HepG2 (cell line): ENCODE data around the gene DCTN2. TPM values are rescaled to one million over a fixed set of nuclear protein-coding genes. Genes with fewer than 3 reads are reported as not detected.

ENCODE experiments used
- CREB1 ChIP-seq, 2 experiments: fragments of 450-650 bp in 1 of 2; IDR thresholded peaks; 2 replicates each; pipeline ENCODE4 v1.6.1; 2016 to 2017; ENCODE audit warnings: control low read depth in 1 of 2, mild to moderate bottlenecking in 1 of 2, missing compliant biosample characterization in 1 of 2, missing genetic modification characterization in 1 of 2
- ELK4 ChIP-seq: sonication (generic); formaldehyde crosslinking; IDR thresholded peaks from 2 replicates; pipeline ENCODE4 v1.9.0; 2021; ENCODE audit warnings: missing genetic modification reagents, borderline replicate concordance
- EP300 ChIP-seq, 3 experiments: sonication (generic) in 1 of 3; formaldehyde crosslinking in 1 of 3; IDR thresholded peaks; 2 replicates each; pipeline versions ENCODE4 v1.5.1 to v1.6.1; 2011 to 2020; ENCODE audit warnings: low read depth in 2 of 3, low read length in 2 of 3, borderline replicate concordance in 1 of 3, improper control_type of control experiment in 1 of 3, mild to moderate bottlenecking in 1 of 3, missing genetic modification reagents in 1 of 3, moderate library complexity in 1 of 3
- FOXA3 ChIP-seq: IDR thresholded peaks from 2 replicates; pipeline ENCODE4 v1.6.1; 2016; ENCODE audit warnings: missing genetic modification reagents, missing compliant biosample characterization
- GLMP ChIP-seq: sonication (generic); formaldehyde crosslinking; IDR thresholded peaks from 2 replicates; pipeline ENCODE4 v1.9.0; 2021; ENCODE audit warnings: missing genetic modification reagents, mild to moderate bottlenecking, borderline replicate concordance
- NR2C2 ChIP-seq: sonication (generic); formaldehyde crosslinking; IDR thresholded peaks from 2 replicates; pipeline ENCODE4 v1.4.0; 2020; ENCODE audit warnings: missing genetic modification reagents, mild to moderate bottlenecking, moderate library complexity, borderline replicate concordance
- RFX5 ChIP-seq: IDR thresholded peaks from 2 replicates; pipeline ENCODE4 v1.6.1; 2011; ENCODE audit warnings: low read depth, low read length, improper control_type of control experiment
- SRY ChIP-seq: sonication (generic); formaldehyde crosslinking; IDR thresholded peaks from 2 replicates; pipeline ENCODE4 v1.8.0; 2022; ENCODE audit warnings: mild to moderate bottlenecking, missing genetic modification reagents
- THYN1 ChIP-seq: sonication (generic); formaldehyde crosslinking; IDR thresholded peaks from 2 replicates; pipeline ENCODE4 v1.8.1; 2023; ENCODE audit warnings: low read depth, mild to moderate bottlenecking, moderate library complexity, missing genetic modification reagents, borderline replicate concordance
- ZBED4 ChIP-seq: sonication (generic); formaldehyde crosslinking; IDR thresholded peaks from 2 replicates; pipeline ENCODE4 v1.4.0; 2020; ENCODE audit warnings: missing genetic modification reagents, borderline replicate concordance
- ZNF253 ChIP-seq: sonication (generic); formaldehyde crosslinking; IDR thresholded peaks from 2 replicates; pipeline ENCODE4 v1.8.0; 2022; ENCODE audit warnings: mild to moderate bottlenecking, missing genetic modification reagents, borderline replicate concordance
- ZNF30 ChIP-seq: sonication (generic); formaldehyde crosslinking; IDR thresholded peaks from 2 replicates; pipeline ENCODE4 v1.5.0; 2020; ENCODE audit warnings: mild to moderate bottlenecking, missing genetic modification reagents
- ZNF326 ChIP-seq: sonication (generic); formaldehyde crosslinking; IDR thresholded peaks from 2 replicates; pipeline ENCODE4 v1.4.0; 2020; ENCODE audit warnings: missing genetic modification reagents, borderline replicate concordance
- ZNF570 ChIP-seq: sonication (generic); formaldehyde crosslinking; IDR thresholded peaks from 2 replicates; pipeline ENCODE4 v1.4.0; 2020; ENCODE audit warnings: mild to moderate bottlenecking, missing genetic modification reagents, borderline replicate concordance
- polyA plus RNA-seq, 8 experiments: library from polyadenylated mRNA; depleted of rRNA in 3 of 8; stranded (reverse) in 7 of 8; unstranded in 1 of 8; fragments of >200 nt; fragmentation: Illumina TruSeq in 4 of 8; extraction: Trizol in 4 of 8; gene quantifications; 2 replicates each; pipeline versions ENCODE4 v1.2.1 to v1.2.3, GENCODE V29; 2011 to 2016; ENCODE audit warnings: low read depth in 4 of 8, missing spikeins in 1 of 8, mixed read lengths in 1 of 8; ENCODE audit not compliant: insufficient read depth in 1 of 8
- total RNA-seq, 5 experiments: library from RNA; depleted of rRNA; stranded (reverse); fragments of >200 nt; fragmentation: Illumina TruSeq; extraction: Trizol; gene quantifications; 2 replicates each; pipeline ENCODE4 v1.2.3, GENCODE V29; 2016; ENCODE audit warnings: low read depth in 1 of 5
- TF ChIP-seq, protein P1 (sequence below): sonication (generic); formaldehyde crosslinking; IDR thresholded peaks from 2 replicates; pipeline ENCODE4 v1.4.0; 2020; ENCODE audit warnings: mild to moderate bottlenecking, missing genetic modification reagents
- TF ChIP-seq, protein P2 (sequence below): sonication (generic); formaldehyde crosslinking; IDR thresholded peaks from 2 replicates; pipeline ENCODE4 v1.4.0; 2020; ENCODE audit warnings: missing genetic modification reagents
- TF ChIP-seq, protein P3 (sequence below): sonication (generic); formaldehyde crosslinking; IDR thresholded peaks from 2 replicates; pipeline ENCODE4 v1.5.1; 2020; ENCODE audit warnings: mild to moderate bottlenecking, missing genetic modification reagents, moderate library complexity

The DCTN2 gene
- total and polyA plus RNA-seq, 2 of the 13 experiments (the other 11 are each of a cell fraction or from before 2014, with no cell fraction given), result 72.0 to 77.4 TPM

DNA sequence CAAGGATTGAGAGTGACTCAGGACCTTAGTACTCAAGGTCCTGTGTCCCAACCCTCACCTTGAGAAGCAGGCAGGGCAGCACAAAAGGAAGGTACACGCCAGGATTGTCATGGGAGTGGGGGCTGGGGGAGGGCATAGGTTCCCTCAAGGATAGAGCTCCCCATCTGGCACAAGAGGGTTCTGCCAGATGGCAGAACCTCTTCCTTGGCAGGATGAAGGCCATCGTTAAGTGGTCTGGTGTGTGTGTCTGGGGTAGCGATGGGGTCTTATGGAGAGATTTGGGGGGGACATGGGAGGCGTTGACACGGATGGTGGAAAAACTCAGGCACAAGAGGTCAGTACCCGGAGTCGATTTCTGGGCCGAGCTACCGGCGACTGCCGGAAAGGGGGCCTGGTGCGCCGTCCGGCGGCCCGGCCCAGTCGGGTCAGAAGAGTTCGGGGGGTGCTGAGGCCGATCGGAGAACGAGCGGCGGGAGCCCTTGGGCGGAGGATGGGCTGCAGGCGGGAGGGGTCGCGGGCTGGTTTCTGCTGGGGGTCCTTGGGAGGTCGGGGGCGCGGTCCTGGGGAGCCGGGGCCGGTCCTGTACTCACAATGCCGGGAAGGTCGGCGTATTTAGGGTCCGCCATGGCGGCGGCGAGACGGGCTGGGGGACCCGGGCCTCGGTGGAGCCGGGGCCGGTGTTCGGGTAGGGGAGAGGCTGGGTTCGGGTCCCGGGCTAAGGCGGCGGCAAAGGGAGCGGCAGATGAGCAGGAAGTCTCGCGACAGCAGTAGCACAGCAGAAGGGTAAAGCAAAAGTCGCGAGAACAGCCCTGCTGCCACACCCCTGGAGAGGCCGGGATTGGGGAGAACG, at the start of gene DCTN2 (continued):
- no peak for TF ChIP-seq CREB1 (IDR thresholded peaks at IDR 0.05)
- TF ChIP-seq CREB1 (CRISPR knock-in tag; IDR thresholded peaks at IDR 0.05), result no peak
- no peak for TF ChIP-seq ZNF570 (CRISPR knock-in tag)
- no peak for TF ChIP-seq EP300 (IDR thresholded peaks at IDR 0.05; ENCODE audit: low read depth in 2 of 2, low read length in 2 of 2)
- TF ChIP-seq EP300 (CRISPR knock-in tag; IDR thresholded peaks at IDR 0.05; ENCODE audit: borderline replicate concordance), result no peak
- TF ChIP-seq, protein P1, sequence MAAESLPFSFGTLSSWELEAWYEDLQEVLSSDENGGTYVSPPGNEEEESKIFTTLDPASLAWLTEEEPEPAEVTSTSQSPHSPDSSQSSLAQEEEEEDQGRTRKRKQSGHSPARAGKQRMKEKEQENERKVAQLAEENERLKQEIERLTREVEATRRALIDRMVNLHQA (CRISPR knock-in tag), result no peak
- no peak for TF ChIP-seq ZNF30 (CRISPR knock-in tag)
- peak; percentile 43 for TF ChIP-seq NR2C2
- no peak for TF ChIP-seq ELK4 (CRISPR knock-in tag)
- TF ChIP-seq RFX5, result no peak
- TF ChIP-seq, protein P2, sequence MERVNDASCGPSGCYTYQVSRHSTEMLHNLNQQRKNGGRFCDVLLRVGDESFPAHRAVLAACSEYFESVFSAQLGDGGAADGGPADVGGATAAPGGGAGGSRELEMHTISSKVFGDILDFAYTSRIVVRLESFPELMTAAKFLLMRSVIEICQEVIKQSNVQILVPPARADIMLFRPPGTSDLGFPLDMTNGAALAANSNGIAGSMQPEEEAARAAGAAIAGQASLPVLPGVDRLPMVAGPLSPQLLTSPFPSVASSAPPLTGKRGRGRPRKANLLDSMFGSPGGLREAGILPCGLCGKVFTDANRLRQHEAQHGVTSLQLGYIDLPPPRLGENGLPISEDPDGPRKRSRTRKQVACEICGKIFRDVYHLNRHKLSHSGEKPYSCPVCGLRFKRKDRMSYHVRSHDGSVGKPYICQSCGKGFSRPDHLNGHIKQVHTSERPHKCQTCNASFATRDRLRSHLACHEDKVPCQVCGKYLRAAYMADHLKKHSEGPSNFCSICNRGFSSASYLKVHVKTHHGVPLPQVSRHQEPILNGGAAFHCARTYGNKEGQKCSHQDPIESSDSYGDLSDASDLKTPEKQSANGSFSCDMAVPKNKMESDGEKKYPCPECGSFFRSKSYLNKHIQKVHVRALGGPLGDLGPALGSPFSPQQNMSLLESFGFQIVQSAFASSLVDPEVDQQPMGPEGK, result no peak
- TF ChIP-seq ZBED4, result peak; percentile 31; the same call in 1 of the 2 replicates
- no peak for TF ChIP-seq ZNF326 (CRISPR knock-in tag)
- TF ChIP-seq GLMP (CRISPR knock-in tag), result no peak
- TF ChIP-seq ZNF253 (CRISPR knock-in tag), result no peak
- 0 out of 2 replicates have a peak, but pooled peaks have one; percentile 40 for TF ChIP-seq FOXA3 (CRISPR knock-in tag)
- TF ChIP-seq, protein P3, sequence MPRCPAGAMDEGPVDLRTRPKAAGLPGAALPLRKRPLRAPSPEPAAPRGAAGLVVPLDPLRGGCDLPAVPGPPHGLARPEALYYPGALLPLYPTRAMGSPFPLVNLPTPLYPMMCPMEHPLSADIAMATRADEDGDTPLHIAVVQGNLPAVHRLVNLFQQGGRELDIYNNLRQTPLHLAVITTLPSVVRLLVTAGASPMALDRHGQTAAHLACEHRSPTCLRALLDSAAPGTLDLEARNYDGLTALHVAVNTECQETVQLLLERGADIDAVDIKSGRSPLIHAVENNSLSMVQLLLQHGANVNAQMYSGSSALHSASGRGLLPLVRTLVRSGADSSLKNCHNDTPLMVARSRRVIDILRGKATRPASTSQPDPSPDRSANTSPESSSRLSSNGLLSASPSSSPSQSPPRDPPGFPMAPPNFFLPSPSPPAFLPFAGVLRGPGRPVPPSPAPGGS (CRISPR knock-in tag), result no peak
- no peak for TF ChIP-seq SRY
- no peak for TF ChIP-seq THYN1 (CRISPR knock-in tag)
